ENCODE measurements around the gene VKORC1L1. TPM values are rescaled to one million over a fixed set of nuclear protein-coding genes. Genes with fewer than 3 reads are reported as not detected.
"Not testable (repeated sequence)": the region's sequence is repeated elsewhere in the genome, so short reads cannot be mapped to it uniquely, and the experiment has no call there.

VKORC1L1 gene
- total RNA-seq, 8 experiments from 2014 or later: 9.9 to 24.4 (median 15.8) TPM

DNA sequence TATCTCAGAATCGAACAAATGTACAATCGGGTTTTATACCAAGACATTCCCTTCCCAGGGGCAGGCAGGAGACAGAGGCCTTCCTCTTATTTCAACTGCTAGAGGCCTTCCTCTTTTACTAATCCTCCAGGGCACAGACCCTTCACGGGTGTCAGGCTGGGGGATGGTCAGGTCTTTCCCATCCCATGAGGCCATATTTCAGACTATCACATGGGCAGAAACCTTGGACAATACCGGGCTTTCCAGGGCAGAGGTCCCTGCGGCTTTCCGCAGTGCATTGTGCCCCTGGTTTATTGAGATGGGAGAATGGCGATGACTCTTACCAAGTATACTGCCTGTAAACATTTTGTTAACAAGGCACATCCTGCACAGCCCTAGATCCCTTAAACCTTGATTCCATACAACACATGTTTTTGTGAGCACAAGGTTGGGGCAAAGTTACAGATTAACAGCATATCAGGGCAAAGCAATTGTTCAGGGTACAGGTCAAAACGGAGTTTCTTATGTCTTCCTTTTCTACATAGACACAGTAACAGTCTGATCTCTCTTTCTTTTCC is 132.3 kb downstream of the VKORC1L1 start:
- ATAC-seq (replicated peaks in 6 of 8); H3K27ac ChIP-seq; in situ Hi-C loops (cut with MboI; ENCODE audit: low pct_unique_long_range_greater_than_20kb in 2 of 9, low sequenced_read_pairs in 9 of 9, unreplicated experiment in 9 of 9); H3K4me3 ChIP-seq; H3K4me1 ChIP-seq (replicated peaks in 1 of 2): not testable (repeated sequence)
- WGBS, 10 experiments: 0 to 94% (median 70%) methylated on average over 1 to 6 of the region's 8 CpGs; no CpG with 5 or more reads in 1 of the 10 experiments

DNA sequence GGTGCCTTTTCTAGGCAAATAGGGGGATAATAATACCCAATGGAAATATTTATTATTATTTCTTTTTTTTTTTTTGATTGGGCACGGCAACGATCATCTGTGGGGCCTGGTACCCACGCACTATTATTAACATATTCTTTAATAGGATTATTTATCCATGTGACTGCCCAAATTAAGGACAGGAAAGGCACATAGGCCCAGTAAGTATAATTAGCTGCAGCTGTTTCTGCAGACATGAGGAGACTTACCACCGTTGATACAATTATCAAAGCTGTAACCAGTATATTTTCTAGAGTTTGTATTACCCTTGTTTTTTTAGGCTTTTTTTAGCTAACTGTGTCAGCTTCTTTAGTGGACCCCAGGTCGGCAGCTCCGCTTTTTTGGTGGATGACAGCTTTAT is 134.4 kb downstream of the VKORC1L1 start:
- WGBS, 10 experiments: 30 to 100% (median 86%) methylated on average over 1 to 6 of the region's 6 CpGs
- Histone ChIP-seq H3K4me3 (no peak overlapping the region), H3K27ac (no peak overlapping the region), H3K4me1 (replicated peaks in 1 of 2) (no peaks in the 10 kb centered on the region)
- in situ Hi-C loops (cut with MboI; ENCODE audit: low pct_unique_long_range_greater_than_20kb in 2 of 9, low sequenced_read_pairs in 9 of 9, unreplicated experiment in 9 of 9): no loop called here
- ATAC-seq (replicated peaks in 6 of 8): no peak

Other genes with a start within 250 kb of the VKORC1L1 start
- gene GUSB, start 109.1 kb downstream of the VKORC1L1 start, total RNA-seq: 10 to 100 TPM in 7 of 8 experiments, 1 to 10 TPM in 1; 9.9 to 48.5 (median 18.0) TPM
- gene ASL, start 202.7 kb downstream of the VKORC1L1 start, total RNA-seq: 10 to 100 TPM in 5 of 8 experiments, 1 to 10 TPM in 3; 5.5 to 20.2 (median 12.3) TPM
- 10 to 100 TPM; 16.3 to 34.0 (median 21.4) TPM for gene CRCP, start 241.8 kb downstream of the VKORC1L1 start, total RNA-seq